Stimulated activated CD8-positive, alpha-beta memory T cell treated with anti-CD3 and anti-CD28 coated beads, Interleukin-12 subunit alpha, Interleukin-12 subunit beta, amount 100 ng/mL, for 24 hours (primary cell): Measurements from ENCODE around the gene ERC2.

Experiments used
- DNase-seq: peaks from one replicate; pipeline ENCODE4 v3.0.0-alpha.2; 2020; ENCODE audit errors: extremely low read depth

Gene ERC2

DNA sequence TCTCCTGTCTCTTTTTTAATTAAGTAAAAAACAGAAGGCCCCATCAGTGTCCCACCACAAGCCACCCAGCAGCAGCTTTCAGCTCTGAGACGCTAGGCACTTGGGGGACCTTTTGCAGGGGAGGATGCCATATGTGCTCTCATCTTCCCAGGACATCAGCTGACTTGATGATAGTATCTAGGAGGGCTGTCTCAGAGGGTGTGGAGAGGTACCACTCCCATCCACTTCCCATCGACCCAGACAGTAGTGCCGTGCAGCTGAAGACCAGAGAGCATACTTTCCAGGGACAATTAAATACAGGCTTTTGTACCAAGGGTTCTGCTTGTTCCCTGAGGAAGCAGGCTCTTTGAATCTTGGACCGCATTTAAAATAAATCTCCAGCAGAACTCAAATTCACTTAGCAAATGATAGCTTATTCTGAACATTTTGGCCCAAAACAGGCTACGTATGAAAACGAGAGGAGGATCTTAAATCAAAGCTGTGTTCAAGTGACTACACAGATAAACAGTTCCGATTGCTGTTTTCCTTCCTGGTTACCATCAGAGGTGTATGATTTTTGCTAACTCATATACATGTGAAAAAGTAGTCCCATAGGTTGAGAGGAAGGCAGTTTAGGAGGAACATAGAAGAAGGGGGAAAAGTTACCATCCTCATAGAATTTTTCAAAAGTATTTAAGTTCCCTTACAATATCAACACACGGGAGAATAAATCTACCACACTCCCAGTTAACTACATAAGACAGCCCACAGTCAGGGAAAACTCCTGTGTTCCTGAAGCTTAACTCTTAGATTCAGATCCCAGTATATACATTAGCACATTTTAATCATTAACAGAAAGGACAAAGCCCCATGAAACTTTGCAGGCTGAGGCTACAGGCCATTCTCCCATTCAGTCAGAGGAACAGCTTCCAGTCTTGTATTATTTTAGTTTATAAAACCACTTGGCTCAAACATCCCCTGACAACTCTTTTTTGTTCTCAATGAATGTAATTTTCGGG, 990.7 kb downstream of the ERC2 start:
- no peak for DNase-seq

DNA sequence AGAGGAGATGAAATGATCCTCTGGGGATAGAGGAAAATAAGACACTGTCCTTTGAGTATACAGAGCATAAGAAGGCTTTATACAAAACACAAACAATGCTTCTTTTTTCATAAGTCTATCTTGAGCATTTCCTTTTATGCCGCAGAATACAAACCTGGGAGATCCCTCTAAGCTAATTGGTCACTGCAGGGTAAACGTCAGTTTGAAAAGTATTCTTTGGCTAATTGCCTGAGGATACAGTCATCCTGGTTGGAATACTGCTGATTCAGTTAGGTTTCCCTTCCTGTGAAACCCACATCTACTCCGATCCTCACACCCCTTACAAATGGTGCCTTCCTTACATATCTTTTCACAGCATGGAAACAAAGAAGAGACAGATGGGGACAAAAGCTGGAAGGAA, 991.8 kb downstream of the ERC2 start:
- DNase-seq = no peak

DNA sequence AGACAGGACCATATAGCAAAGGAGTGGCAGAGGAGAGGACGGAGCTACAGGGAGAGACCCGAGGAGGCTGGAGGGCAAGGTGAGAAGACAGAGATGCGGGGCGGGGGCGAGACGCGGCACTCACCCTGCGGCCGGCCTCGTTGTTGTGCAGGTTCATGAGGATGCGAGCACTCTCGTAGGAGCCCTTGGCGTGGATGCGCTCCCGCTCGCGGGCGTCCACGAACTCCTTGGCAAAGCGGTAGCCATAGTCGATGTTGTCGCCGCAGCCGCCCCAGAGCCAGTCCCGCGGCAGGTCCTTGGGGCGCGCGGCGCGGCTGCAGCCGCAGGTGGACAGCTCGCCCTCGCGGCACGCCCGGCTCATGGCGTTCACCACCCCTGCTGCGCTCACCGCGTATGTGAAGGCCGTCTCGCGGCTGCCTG, 994.0 kb downstream of the ERC2 start:
- DNase-seq = no peak

DNA sequence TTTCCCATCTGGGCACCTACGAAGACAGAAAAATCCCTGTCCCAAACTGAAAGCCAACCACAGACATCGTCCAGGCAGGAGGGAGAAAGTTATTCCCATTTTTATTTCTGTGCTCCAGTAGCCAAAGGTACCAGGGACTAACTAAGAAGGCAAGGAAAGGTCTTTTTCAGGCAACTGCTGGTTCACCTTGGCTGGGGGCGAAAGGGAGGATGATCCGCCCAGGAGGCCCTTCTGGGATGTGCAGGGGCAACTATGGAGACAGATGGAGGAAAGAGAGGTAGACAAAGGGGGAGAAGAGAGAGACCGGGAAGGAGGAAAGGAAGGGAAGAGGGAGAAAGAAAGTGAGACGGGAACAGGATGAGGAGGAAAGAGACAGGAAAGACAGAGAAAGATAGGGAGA, 994.5 kb downstream of the ERC2 start:
- DNase-seq = no peak

DNA sequence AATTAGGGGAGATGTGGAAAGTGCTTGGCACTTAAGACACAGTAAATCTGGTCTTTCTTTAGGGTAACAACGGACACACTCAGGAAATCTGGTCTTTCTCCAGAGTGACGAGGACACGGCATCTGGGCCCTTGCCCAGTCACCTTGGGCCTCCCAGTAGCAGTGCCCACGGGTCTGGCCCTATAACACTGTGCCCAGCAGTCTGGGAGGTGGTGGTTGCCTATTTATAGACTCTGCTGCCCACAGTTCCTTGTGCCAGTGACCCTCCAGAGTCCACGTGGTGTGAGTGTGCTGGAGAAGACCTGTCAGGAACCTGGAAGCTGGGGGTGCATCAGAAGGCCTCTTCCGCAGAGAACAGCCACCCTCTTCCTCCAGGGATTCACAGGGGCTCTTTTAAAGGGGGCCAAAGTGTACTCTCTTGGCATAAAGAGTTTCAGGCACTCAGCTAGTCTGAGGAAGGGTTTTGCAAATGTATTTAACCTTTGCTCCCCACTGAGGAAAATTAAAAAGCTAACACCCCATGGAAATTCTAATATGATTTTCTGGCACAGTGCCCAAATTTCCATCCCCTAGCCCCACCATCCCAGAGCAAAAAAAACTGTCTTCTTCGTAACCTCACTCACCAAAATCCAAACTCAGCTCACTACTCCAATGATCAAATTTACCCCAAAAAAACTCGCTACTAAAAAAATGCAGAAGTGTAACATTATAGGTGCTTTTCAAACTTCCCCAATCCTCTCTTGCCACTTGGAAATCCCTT, 996.6 kb downstream of the ERC2 start:
- no peak for DNase-seq

DNA sequence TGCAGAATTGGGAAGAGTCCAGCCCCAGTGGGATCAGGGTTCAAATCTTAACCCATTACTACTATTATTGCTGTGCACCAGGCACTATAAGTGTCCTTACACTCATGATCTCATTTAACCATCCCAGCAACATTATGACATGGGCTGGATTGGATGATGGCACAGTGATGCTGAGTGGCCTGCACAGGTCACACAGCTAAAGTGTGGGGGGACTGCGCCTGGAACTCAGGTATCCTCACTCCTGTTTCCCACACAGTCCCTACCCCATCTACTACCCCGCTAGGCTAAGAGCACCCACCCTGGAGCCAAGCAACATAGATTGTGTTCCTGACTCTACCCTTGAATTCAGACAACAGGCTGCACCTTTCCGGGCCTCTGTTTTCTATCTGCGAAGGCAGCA, 997.2 kb downstream of the ERC2 start:
- DNase-seq = no peak

DNA sequence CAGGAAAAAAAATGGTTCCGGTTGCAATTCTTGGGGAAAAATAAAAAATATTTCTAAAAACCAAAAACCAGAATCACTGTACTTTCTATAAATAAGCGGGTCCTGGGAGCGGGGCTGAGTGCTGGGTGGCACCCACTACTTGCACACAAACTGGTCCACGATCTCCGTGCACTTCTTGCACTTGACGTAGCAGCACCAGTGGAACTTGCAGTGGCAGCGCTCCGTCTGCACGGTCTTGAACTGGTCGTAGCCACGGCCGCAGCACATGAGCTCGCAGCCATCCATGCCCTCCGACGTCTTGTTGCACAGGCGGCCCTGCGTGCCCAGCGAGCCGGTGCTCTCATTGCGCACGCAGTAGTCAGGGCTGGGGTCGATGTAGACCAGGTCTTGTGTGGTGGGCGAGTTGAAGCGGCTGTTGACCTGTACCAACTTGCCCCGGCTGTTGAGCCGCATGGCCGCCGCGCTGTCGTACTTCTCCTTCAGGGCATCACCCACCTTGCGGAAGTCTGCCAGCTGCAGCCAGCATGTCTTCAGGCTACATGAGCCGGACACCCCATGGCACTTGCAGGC, 998.2 kb downstream of the ERC2 start:
- no peak for DNase-seq

DNA sequence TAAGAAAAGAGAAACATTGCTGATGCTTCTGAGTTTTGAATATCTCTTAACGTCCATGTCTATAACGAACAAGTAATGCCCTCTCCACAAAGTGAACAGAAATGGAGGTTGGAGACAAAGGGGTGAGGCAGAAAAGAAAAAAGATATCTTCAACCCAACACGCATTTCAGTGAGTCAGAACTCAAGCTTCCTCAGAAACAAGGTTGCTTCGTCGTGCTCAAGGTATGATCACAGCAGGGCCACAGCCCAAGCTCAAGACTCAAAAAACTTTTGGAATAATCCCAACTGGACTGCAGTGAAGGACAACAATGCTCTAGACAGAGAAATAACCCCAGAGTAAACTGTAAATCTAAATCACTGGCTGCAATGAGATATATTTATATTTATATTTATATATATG, 1000.0 kb downstream of the ERC2 start:
- no peak for DNase-seq

DNA sequence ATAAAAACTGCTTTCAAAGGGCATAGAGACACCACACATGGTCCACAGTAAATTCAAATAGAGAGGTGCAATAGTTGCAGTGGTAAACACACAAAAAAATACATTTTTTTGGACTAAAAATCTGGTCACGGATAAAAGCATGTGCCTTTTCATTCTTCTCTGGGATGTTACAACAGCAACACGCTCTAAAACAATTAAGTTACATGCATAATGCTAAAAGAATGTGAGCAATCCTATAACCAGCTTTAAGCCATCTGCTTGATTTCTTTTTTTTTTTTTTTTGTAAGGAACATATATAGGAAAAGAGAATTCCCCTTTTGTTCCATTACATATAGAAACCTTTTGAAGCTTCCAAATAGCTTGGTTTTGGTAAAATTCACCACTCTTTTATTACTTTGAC, 1001.2 kb downstream of the ERC2 start:
- DNase-seq = no peak

DNA sequence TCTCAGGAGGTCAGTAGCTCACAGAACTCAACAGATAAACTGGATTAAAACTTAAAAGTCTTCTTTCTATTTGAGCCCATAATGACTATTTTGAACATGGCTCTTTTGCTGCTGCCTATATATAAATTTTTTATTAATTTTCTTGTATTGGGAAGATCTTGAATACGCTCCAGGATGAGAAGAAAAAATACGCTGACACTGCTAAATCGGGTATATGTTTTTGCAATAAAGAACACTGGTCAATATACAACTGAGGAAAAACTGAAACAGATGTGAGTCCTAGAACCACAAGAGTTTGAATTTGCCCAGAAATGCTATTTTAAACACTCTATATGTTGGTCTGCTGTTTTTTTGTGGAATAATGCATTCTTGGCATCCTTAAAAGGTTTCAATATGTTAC, 1001.7 kb downstream of the ERC2 start:
- no peak for DNase-seq

DNA sequence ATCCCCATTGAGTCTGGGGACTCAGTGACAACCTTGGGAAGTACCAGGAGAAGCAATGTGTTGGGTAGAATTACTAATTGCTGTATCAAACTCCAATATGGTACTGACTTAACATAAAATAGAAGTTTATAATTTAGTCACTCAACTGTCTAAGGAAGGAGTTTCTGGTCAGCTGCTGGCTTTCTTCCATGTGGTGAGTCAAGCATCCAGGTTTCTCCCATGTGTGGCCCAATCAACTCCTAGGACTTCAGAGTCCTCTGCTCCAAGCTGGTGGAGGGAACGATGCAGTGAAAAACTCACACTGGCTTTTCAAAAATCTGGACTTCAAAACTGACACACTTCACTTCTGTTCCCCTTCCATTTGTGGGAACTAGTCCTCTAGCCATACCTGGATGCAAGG, 1006.4 kb downstream of the ERC2 start:
- DNase-seq = no peak

DNA sequence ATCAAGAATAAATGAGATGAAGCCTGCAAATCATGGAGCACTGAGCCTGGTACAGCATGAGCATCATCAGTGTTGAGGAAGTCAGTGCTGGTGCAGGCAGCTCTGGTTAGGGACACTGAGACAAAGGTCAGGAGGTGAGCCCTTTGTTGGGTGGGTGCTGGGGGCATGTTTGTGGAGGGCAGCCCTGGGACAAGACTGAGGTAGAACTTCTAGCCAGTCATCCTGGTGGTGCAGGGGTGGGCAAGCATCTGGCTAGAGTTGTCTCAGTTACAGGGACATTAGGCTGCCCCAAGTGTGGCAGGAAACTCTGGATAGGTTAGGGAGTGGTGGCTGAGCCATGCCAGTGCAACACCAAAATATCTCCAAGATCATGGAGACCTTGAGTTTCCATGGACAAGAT, 1008.4 kb downstream of the ERC2 start:
- no peak for DNase-seq
